GM21717 (cell line): Measurements from ENCODE around the gene ARHGEF7.
A peak's percentile ranks its signal among the peaks of the same experiment; 100 is the strongest.

Source experiments
- ATAC-seq: cut with Tn5 transposase; IDR thresholded peaks from one replicate; pipeline ENCODE4 v1.9.1; 2021; ENCODE audit warnings: mild to moderate bottlenecking, moderate library complexity; ENCODE audit not compliant: unreplicated experiment

The ARHGEF7 gene

GRCh38 chr13:111216166-111216960 is 101.3 kb downstream of the ARHGEF7 start:
- peak; percentile 48 for ATAC-seq

GRCh38 chr13:111217641-111218040 is 102.5 kb downstream of the ARHGEF7 start:
- ATAC-seq, result no peak

- ATAC-seq, result no peak
These were observed 104.2 kb downstream of the ARHGEF7 start for GRCh38 chr13:111219280-111219679.

GRCh38 chr13:111219950-111220349 is 104.8 kb downstream of the ARHGEF7 start:
- ATAC-seq, result no peak

GRCh38 chr13:111225166-111225565 is 110.1 kb downstream of the ARHGEF7 start:
- ATAC-seq, result no peak

GRCh38 chr13:111225810-111226546 is 110.9 kb downstream of the ARHGEF7 start:
- no peak for ATAC-seq

- ATAC-seq, result no peak
These were observed 112.3 kb downstream of the ARHGEF7 start for GRCh38 chr13:111227405-111227804.

GRCh38 chr13:111228262-111229144 is 113.4 kb downstream of the ARHGEF7 start:
- ATAC-seq, result no peak

- no peak for ATAC-seq
These were observed 115.3 kb downstream of the ARHGEF7 start for GRCh38 chr13:111230385-111230930.

- ATAC-seq, result no peak
These were observed 117.1 kb downstream of the ARHGEF7 start for GRCh38 chr13:111232191-111232590.

GRCh38 chr13:111233080-111233479 is 118.0 kb downstream of the ARHGEF7 start:
- no peak for ATAC-seq

GRCh38 chr13:111239764-111240670 is 124.9 kb downstream of the ARHGEF7 start:
- ATAC-seq, result no peak

- ATAC-seq, result no peak
These were observed 126.1 kb downstream of the ARHGEF7 start for GRCh38 chr13:111241006-111241755.

- no peak for ATAC-seq
These were observed 126.8 kb downstream of the ARHGEF7 start for GRCh38 chr13:111241862-111242261.

- no peak for ATAC-seq
These were observed 127.5 kb downstream of the ARHGEF7 start for GRCh38 chr13:111242585-111242984.

GRCh38 chr13:111243981-111244380 is 128.9 kb downstream of the ARHGEF7 start:
- no peak for ATAC-seq

GRCh38 chr13:111245576-111246384 is 130.7 kb downstream of the ARHGEF7 start:
- no peak for ATAC-seq

GRCh38 chr13:111247552-111247951 is 132.4 kb downstream of the ARHGEF7 start:
- ATAC-seq, result no peak
